Neutrophil (primary cell): ENCODE measurements around the gene UPB1.

Experiments used
- H3K27ac ChIP-seq: fragments of 200-600 bp; sonication (generic); 2 replicates; pipeline ENCODE4 v1.5.1; 2016; ENCODE audit warnings: mild to moderate bottlenecking, moderate library complexity
- H3K27me3 ChIP-seq: fragments of 200-600 bp; sonication (generic); 2 replicates; pipeline ENCODE4 v1.6.0; 2016; ENCODE audit warnings: mild to moderate bottlenecking
- H3K36me3 ChIP-seq: fragments of 200-600 bp; sonication (generic); 2 replicates; pipeline ENCODE4 v1.5.1; 2017
- H3K4me1 ChIP-seq, 2 experiments: fragments of 200-600 bp in 1 of 2; sonication (generic) in 1 of 2; 1 replicate in 1 of 2; 2 replicates in 1 of 2; pipeline versions ENCODE4 v1.5.1 to v1.6.1; 2013 to 2016; ENCODE audit warnings: low read depth in 1 of 2, low read length in 1 of 2, mild to moderate bottlenecking in 1 of 2, moderate library complexity in 1 of 2; ENCODE audit not compliant: control insufficient read depth in 1 of 2, insufficient read depth in 1 of 2
- H3K4me3 ChIP-seq, 2 experiments: fragments of 200-600 bp in 1 of 2; sonication (generic) in 1 of 2; 1 replicate in 1 of 2; 2 replicates in 1 of 2; pipeline ENCODE4 v1.5.1; 2013 to 2016; ENCODE audit warnings: low read depth in 1 of 2, low read length in 1 of 2, mild to moderate bottlenecking in 1 of 2, moderate library complexity in 1 of 2
- H3K9me3 ChIP-seq: fragments of 200-600 bp; sonication (generic); 2 replicates; pipeline ENCODE4 v1.5.1; 2016
- TF ChIP-seq, protein P1 (sequence below): fragments of 200-600 bp; sonication (generic); IDR thresholded peaks from 2 replicates; pipeline ENCODE4 v1.5.1; 2016; ENCODE audit warnings: antibody characterized with exemption

UPB1 gene

DNA sequence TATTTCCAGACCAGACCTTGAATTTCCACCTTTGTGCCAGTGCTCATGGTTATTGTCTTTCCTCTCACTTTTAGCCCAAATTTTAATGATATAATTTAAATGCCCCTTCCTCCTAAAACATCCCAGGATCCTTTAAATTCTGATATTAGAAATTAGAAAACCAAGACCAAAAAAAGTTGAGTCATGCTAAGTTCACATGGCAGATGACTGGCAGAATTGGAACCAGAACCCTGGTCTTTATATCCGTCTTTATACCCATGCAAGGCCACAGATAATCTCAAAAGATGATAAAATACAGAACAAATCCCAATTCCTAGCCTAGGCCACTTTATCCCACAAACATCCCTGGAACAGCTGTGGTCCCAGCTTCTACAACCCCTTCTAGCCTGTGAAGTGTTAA, 41.3 kb upstream of the UPB1 start:
- H3K27ac ChIP-seq, result no peak overlapping the region
- H3K36me3 ChIP-seq, result peaks cover 5% of the 10 kb centered on the region
- no peaks in the 10 kb centered on the region for H3K9me3 ChIP-seq
- H3K27me3 ChIP-seq, result no peaks in the 10 kb centered on the region
- H3K4me3 ChIP-seq, result no peak overlapping the region
- peaks cover 18 to 21% of the 10 kb centered on the region in 2 experiments for H3K4me1 ChIP-seq
- TF ChIP-seq, protein P1, sequence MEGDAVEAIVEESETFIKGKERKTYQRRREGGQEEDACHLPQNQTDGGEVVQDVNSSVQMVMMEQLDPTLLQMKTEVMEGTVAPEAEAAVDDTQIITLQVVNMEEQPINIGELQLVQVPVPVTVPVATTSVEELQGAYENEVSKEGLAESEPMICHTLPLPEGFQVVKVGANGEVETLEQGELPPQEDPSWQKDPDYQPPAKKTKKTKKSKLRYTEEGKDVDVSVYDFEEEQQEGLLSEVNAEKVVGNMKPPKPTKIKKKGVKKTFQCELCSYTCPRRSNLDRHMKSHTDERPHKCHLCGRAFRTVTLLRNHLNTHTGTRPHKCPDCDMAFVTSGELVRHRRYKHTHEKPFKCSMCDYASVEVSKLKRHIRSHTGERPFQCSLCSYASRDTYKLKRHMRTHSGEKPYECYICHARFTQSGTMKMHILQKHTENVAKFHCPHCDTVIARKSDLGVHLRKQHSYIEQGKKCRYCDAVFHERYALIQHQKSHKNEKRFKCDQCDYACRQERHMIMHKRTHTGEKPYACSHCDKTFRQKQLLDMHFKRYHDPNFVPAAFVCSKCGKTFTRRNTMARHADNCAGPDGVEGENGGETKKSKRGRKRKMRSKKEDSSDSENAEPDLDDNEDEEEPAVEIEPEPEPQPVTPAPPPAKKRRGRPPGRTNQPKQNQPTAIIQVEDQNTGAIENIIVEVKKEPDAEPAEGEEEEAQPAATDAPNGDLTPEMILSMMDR, result no peak

GRCh38 chr22:24455039-24455438, 40.1 kb upstream of the UPB1 start:
- H3K27ac ChIP-seq, result peak overlapping the region; percentile 44
- TF ChIP-seq, protein P1, result no peak

DNA sequence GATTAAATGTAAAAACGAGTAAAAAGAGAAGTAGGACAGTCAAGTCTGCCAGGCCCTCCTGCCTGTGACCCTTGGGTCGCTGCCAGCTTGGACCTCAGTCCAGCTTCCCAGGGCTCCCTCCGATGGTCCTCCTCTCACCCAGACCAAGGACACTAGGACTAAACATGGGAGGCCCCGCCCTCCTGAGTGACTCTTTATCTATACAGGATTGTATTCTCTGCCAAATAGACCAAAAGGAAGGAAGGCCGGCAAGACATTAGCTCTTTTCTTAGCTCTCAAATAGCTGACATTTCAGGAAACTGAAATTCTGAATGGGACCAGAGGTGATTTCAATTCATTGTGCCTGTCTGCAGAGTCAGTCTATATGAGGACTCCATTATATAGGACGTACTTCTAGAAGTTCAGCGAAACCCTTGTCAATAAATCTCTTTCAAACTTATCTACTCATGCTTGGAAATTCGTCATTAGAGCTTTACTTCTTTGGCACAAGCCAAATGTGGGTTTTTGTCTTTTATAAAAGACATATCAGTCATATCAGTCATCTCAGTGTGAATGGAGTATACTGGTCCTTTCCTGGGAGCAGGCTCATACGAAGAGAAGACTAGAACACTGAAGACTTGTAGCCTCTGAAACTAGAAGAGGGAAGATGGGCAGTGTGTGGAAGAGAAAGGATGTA, 39.2 kb upstream of the UPB1 start:
- H3K4me3 ChIP-seq, result no peak overlapping the region
- TF ChIP-seq, protein P1, result no peak
- no peaks in the 10 kb centered on the region for H3K27me3 ChIP-seq
- peak overlapping the region; percentile 44 for H3K27ac ChIP-seq
- H3K36me3 ChIP-seq, result peaks cover 5% of the 10 kb centered on the region
- peaks cover 7 to 11% of the 10 kb centered on the region in 2 experiments for H3K4me1 ChIP-seq
- H3K9me3 ChIP-seq, result no peaks in the 10 kb centered on the region

More at GRCh38 chr22:24455039-24455438, 40.1 kb upstream of the UPB1 start:
- H3K4me1 ChIP-seq, result peaks cover 6 to 11% of the 10 kb centered on the region in 2 experiments
- no peak overlapping the region for H3K4me3 ChIP-seq
- no peaks in the 10 kb centered on the region for H3K9me3 ChIP-seq
- no peaks in the 10 kb centered on the region for H3K27me3 ChIP-seq
- peaks cover 5% of the 10 kb centered on the region for H3K36me3 ChIP-seq

DNA sequence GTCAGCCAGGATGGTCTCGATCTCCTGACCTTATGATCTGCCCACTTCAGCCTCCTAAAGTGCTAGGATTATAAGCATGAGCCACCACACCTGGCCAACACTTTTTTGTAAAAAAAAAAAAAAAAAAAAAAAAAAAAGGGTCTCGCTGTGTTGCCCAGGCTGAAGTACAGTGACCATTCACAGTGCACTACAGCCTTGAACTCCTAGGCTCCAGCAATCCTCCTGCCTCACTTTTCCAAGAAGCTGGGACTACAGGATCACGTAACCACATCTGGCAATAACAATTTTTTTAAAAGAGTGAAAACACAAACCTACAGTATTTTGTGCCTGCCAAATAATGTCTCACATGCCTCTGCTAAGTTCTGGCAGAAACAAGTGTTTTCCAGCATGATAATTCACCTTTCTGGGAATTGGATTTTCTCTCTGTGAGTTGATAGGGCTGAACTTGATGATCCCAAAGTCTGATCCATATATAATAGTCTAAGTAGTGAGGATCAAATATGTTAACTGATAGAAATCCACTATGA, 37.2 kb upstream of the UPB1 start:
- H3K36me3 ChIP-seq, result peaks cover 5% of the 10 kb centered on the region
- TF ChIP-seq, protein P1, result no peak
- H3K27me3 ChIP-seq, result no peaks in the 10 kb centered on the region
- H3K4me3 ChIP-seq, result no peak overlapping the region
- H3K9me3 ChIP-seq, result no peaks in the 10 kb centered on the region
- H3K4me1 ChIP-seq, result peaks cover 7 to 25% of the 10 kb centered on the region in 2 experiments
- no peak overlapping the region for H3K27ac ChIP-seq

DNA sequence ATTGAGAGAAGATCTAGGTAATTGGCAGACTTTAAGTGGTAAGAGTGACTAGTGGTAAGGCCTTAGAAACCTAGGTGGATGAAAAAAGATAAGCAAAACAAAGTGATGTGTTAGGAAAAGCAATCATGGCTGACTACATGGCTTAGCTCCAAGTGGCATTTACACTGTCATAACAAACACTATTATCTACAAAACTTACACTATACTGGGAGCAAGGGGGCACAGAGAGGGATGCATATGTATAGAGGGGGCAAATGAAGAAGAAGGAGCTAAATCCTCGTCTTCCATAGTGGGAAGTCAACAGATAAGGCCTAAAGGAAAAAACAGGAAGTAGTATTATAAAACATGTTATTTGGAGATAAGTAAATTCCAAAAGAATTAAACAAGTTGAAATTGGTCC, 35.2 kb upstream of the UPB1 start:
- TF ChIP-seq, protein P1, result no peak
- H3K4me3 ChIP-seq, result no peak overlapping the region
- H3K4me1 ChIP-seq, result peaks cover 14 to 36% of the 10 kb centered on the region in 2 experiments
- no peak overlapping the region for H3K27ac ChIP-seq
- no peaks in the 10 kb centered on the region for H3K27me3 ChIP-seq
- H3K9me3 ChIP-seq, result no peaks in the 10 kb centered on the region
- peaks cover 5% of the 10 kb centered on the region for H3K36me3 ChIP-seq
